Measurements from ENCODE around the gene PSMD10.

The PSMD10 gene

GRCh38 chrX:108059801-108060200, 31.5 kb downstream of the PSMD10 start:
- DNase-seq (ENCODE audit: low read depth): no peak
- TF ChIP-seq, protein P1, sequence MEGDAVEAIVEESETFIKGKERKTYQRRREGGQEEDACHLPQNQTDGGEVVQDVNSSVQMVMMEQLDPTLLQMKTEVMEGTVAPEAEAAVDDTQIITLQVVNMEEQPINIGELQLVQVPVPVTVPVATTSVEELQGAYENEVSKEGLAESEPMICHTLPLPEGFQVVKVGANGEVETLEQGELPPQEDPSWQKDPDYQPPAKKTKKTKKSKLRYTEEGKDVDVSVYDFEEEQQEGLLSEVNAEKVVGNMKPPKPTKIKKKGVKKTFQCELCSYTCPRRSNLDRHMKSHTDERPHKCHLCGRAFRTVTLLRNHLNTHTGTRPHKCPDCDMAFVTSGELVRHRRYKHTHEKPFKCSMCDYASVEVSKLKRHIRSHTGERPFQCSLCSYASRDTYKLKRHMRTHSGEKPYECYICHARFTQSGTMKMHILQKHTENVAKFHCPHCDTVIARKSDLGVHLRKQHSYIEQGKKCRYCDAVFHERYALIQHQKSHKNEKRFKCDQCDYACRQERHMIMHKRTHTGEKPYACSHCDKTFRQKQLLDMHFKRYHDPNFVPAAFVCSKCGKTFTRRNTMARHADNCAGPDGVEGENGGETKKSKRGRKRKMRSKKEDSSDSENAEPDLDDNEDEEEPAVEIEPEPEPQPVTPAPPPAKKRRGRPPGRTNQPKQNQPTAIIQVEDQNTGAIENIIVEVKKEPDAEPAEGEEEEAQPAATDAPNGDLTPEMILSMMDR (IDR thresholded peaks at IDR 0.05; ENCODE audit: low read length, missing control alignments): no peak
- H3K4me3 ChIP-seq (replicated peaks; ENCODE audit: low read depth, low read length): no peak overlapping the region

DNA sequence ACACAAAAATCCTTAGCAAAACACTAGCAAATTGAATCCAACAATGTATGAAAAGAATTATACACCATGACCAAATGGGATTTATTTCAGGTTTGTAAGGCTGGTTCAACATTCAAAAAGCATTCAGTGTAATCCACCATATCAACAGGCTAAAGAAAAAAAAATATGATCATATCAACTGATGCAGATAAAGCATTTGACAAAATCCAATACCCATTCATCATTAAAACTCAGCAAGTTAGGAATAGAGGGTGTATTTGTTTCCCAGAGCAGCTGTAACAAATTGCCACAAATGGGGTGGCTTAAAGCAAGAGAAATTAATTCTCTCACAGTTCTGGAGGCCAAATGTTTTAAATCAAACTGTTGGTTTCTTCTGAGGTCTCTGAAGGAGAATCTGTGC, 35.8 kb downstream of the PSMD10 start:
- H3K4me3 ChIP-seq (replicated peaks; ENCODE audit: low read depth, low read length): no peak overlapping the region
- TF ChIP-seq, protein P1 (IDR thresholded peaks at IDR 0.05; ENCODE audit: low read length, missing control alignments): no peak
- no peak for DNase-seq (ENCODE audit: low read depth)

DNA sequence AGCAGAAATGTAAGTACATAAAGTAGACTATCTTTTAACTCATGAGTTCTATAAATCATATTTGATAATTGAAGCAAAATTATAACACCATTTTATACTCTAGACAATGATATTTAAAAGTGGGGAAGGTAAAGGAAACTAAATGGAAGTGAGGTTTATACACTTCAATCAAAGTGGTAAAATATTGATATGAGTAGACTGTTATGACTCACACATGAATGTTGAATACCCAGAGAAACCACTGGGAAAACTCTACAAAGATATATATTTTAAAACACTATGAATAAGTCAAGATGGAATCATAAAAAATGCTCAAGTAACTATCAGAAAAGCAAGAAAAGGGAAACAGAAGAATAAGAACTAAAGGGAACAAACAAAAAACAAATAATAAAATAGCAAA, 38.1 kb downstream of the PSMD10 start:
- H3K4me3 ChIP-seq (replicated peaks; ENCODE audit: low read depth, low read length): no peak overlapping the region
- no peak for DNase-seq (ENCODE audit: low read depth)
- TF ChIP-seq, protein P1 (IDR thresholded peaks at IDR 0.05; ENCODE audit: low read length, missing control alignments): no peak

GRCh38 chrX:108049649-108050048, 41.7 kb downstream of the PSMD10 start:
- no peak overlapping the region for H3K4me3 ChIP-seq (replicated peaks; ENCODE audit: low read depth, low read length)
- no peak for DNase-seq (ENCODE audit: low read depth)
- TF ChIP-seq, protein P1 (IDR thresholded peaks at IDR 0.05; ENCODE audit: low read length, missing control alignments): no peak

DNA sequence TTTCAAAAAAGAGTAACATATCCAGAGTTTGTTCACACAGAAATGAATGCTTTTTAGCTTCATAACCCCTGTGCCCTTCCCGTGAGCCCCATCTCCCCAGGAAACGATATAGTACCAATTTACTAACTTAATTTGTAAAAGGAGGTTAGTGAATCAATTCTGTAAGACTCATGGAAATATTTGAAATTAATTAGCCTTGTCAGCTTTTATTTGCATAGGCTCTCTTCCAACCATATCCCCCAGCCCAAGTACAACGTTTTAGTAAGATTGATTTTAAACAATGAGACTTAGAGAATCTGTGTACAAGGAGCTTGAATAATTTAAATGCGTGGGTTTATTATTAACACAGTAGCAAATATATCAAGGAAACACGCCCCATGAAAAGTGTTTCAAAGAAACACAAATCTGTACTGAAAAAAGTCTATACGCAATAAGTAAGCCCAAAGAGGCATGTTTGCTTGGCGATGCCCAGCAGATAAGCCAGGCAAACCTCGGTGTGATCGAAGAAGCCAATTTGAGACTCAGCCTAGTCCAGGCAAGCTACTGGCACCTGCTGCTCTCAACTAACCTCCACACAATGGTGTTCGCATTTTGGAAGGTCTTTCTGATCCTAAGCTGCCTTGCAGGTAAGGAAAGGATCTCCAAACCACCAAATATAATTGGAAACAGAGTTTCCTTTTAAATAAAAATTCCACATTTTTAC, 46.6 kb downstream of the PSMD10 start, which contains the start of gene VSIG1:
Gene VSIG1, plus strand, starts transcription at position 512 of the 703 bp plus-strand sequence. Its CDS starts 66 bp downstream, at position 578.
- no peak within 1 kb of the TSS for H3K4me3 ChIP-seq (replicated peaks; ENCODE audit: low read depth, low read length)
- no peak for DNase-seq (ENCODE audit: low read depth)
- TF ChIP-seq, protein P1 (IDR thresholded peaks at IDR 0.05; ENCODE audit: low read length, missing control alignments): no peak

- no peak overlapping the region for H3K4me3 ChIP-seq (replicated peaks; ENCODE audit: low read depth, low read length)
- peak; percentile 94 for DNase-seq (ENCODE audit: low read depth)
These were observed 54.9 kb downstream of the PSMD10 start for GRCh38 chrX:108036298-108036973.

More at GRCh38 chrX:108036298-108036973, 54.9 kb downstream of the PSMD10 start:
- TF ChIP-seq, protein P1 (IDR thresholded peaks at IDR 0.05; ENCODE audit: low read length, missing control alignments): no peak
